Activated CD4-positive, alpha-beta T cell treated with anti-CD3 and anti-CD28 coated beads for 36 hours (primary cell): Measurements from ENCODE around the gene SSX7. TPM values are rescaled to one million over a fixed set of nuclear protein-coding genes. Genes with fewer than 3 reads are reported as not detected.

Experiments
- total RNA-seq, 2 experiments: library from RNA; stranded (reverse); gene quantifications; one replicate each; pipeline ENCODE4 v1.2.3, GENCODE V29; 2021

SSX7 gene
- total RNA-seq, 2 experiments from 2014 or later, result not detected

Other genes starting within 250 kb of the SSX7 start
- not detected for gene XAGE1A, start 159.1 kb downstream of the SSX7 start, total RNA-seq
- gene XAGE1B, start 137.8 kb downstream of the SSX7 start, total RNA-seq, result not detected
- gene SSX2, start 52.3 kb upstream of the SSX7 start, total RNA-seq, result not detected
- not detected for gene SSX2B, start 96.4 kb upstream of the SSX7 start, total RNA-seq
- gene SPANXN5, start 142.5 kb upstream of the SSX7 start, total RNA-seq, result not detected
- not detected for gene XAGE5, start 156.4 kb upstream of the SSX7 start, total RNA-seq
- not detected for gene XAGE3, start 213.2 kb upstream of the SSX7 start, total RNA-seq
- gene FAM156B, start 242.4 kb upstream of the SSX7 start, total RNA-seq, result 10 to 100 TPM; 13.1 to 19.8 TPM